ENCODE results near the gene LRBA.

LRBA gene

DNA sequence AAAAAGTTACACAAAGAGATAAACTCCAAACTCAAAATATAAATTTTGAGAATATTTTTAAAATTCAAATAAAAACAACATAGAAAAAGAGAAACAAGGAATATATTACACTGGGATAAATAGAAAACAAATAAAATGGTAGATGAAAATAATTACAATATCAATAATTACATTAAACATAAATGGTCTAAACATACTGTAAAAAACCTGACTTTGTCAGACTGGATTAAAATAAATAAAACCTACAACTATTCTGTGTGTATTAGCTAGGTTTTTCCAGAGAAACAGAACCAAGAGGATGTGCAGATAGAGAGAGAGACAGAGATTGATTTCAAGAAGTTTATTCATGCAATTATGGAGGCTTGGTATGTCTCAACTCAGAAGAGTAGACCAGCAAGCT lies 126.5 kb downstream of the LRBA start:
- TF ChIP-seq, protein P1, sequence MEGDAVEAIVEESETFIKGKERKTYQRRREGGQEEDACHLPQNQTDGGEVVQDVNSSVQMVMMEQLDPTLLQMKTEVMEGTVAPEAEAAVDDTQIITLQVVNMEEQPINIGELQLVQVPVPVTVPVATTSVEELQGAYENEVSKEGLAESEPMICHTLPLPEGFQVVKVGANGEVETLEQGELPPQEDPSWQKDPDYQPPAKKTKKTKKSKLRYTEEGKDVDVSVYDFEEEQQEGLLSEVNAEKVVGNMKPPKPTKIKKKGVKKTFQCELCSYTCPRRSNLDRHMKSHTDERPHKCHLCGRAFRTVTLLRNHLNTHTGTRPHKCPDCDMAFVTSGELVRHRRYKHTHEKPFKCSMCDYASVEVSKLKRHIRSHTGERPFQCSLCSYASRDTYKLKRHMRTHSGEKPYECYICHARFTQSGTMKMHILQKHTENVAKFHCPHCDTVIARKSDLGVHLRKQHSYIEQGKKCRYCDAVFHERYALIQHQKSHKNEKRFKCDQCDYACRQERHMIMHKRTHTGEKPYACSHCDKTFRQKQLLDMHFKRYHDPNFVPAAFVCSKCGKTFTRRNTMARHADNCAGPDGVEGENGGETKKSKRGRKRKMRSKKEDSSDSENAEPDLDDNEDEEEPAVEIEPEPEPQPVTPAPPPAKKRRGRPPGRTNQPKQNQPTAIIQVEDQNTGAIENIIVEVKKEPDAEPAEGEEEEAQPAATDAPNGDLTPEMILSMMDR (IDR thresholded peaks at IDR 0.05; ENCODE audit: low read depth, low read length, missing control alignments) = no peak
- no peak for DNase-seq (ENCODE audit: extremely low read depth, low read depth)
- H3K4me3 ChIP-seq (replicated peaks; ENCODE audit: low read depth, low read length) = no peak overlapping the region

- no peak overlapping the region for H3K4me3 ChIP-seq (replicated peaks; ENCODE audit: low read depth, low read length)
- no peak for DNase-seq (ENCODE audit: extremely low read depth, low read depth)
- TF ChIP-seq, protein P1 (IDR thresholded peaks at IDR 0.05; ENCODE audit: low read depth, low read length, missing control alignments) = no peak
These were observed 126.9 kb downstream of the LRBA start for GRCh38 chr4:150888217-150888616.

DNA sequence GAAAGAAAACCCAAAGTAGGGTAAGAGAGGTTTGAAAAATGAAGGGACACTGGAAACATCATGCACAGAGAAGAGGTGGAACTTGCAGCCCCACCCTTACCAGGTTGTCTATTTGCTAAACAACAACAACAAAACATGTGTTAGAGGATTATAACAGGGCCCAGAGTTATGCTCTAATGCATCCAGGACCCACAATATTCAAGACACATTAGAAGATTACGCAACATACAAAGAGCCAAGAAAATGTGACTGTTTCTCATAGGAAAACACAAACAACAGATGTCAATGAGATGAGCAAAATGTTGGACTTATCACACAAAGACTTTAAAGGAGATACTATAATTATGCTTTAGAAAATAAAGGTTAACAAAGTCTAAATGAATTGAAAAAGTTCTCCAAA lies 128.5 kb downstream of the LRBA start:
- no peak for DNase-seq (ENCODE audit: extremely low read depth, low read depth)
- H3K4me3 ChIP-seq (replicated peaks; ENCODE audit: low read depth, low read length) = no peak overlapping the region
- TF ChIP-seq, protein P1 (IDR thresholded peaks at IDR 0.05; ENCODE audit: low read depth, low read length, missing control alignments) = no peak

- no peak for DNase-seq (ENCODE audit: extremely low read depth, low read depth)
- H3K4me3 ChIP-seq (replicated peaks; ENCODE audit: low read depth, low read length) = no peak overlapping the region
- TF ChIP-seq, protein P1 (IDR thresholded peaks at IDR 0.05; ENCODE audit: low read depth, low read length, missing control alignments) = no peak
These were observed 130.5 kb downstream of the LRBA start for GRCh38 chr4:150884625-150885024.

DNA sequence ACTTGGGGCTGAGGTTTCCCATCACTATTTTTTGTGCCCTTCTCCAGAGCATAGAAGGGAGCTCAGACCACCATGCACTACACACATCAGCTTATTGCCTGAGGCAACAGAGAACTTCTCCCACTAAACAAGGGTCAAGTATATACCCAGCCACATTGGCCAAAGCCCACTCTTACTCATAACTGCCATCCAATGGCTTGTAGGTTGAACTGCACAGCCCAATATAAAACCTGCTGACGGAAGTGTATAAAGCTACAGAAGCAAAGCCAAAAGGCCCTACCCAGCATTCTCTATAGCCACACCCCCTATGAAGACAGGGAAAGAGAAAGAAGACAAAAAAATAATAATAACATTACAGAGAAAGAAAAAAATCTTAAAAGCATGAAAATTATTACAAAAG lies 139.7 kb downstream of the LRBA start:
- H3K4me3 ChIP-seq (replicated peaks; ENCODE audit: low read depth, low read length) = no peak overlapping the region
- DNase-seq (ENCODE audit: extremely low read depth, low read depth) = no peak
- TF ChIP-seq, protein P1 (IDR thresholded peaks at IDR 0.05; ENCODE audit: low read depth, low read length, missing control alignments) = no peak

- TF ChIP-seq, protein P1 (IDR thresholded peaks at IDR 0.05; ENCODE audit: low read depth, low read length, missing control alignments) = no peak
- no peak overlapping the region for H3K4me3 ChIP-seq (replicated peaks; ENCODE audit: low read depth, low read length)
- no peak for DNase-seq (ENCODE audit: extremely low read depth, low read depth)
These were observed 140.5 kb downstream of the LRBA start for GRCh38 chr4:150874338-150875226.
